ENCODE data around the gene BMP7. TPM values are rescaled to one million over a fixed set of nuclear protein-coding genes. Genes with fewer than 3 reads are reported as not detected.

Gene BMP7
- total RNA-seq, 1 experiment from 2014 or later, result 0.13 TPM

- no peak overlapping the region for H3K4me3 ChIP-seq
- H3K79me2 ChIP-seq (ENCODE audit: low read depth), result no peaks in the 10 kb centered on the region
- no peak overlapping the region for H3K27ac ChIP-seq
- no peaks in the 10 kb centered on the region for H3K36me3 ChIP-seq (ENCODE audit: low read depth)
- POLR2A ChIA-PET (ENCODE audit: unreplicated experiment), result no interaction called here
- intact Hi-C loops (cut with micrococcal nuclease; ENCODE audit: unreplicated experiment), result no loop called here
- H3K27me3 ChIP-seq (ENCODE audit: insufficient read depth, low read depth), result peaks cover 9% of the 10 kb centered on the region; the same call in 1 of the 2 replicates
- no peaks in the 10 kb centered on the region for H3K4me1 ChIP-seq (replicated peaks; ENCODE audit: insufficient read depth)
- CTCF ChIA-PET, result no interaction called here
- H2AFZ ChIP-seq, result no peak overlapping the region
- H3K9me2 ChIP-seq (ENCODE audit: insufficient read depth), result no peaks in the 10 kb centered on the region
- no peak overlapping the region for H3K4me2 ChIP-seq
- no TSS peak for BruUV-seq (replicated peaks)
- no peaks in the 10 kb centered on the region for H3K9me3 ChIP-seq (ENCODE audit: insufficient read depth, low read depth)
- TF ChIP-seq EZH2 (IDR thresholded peaks at IDR 0.05; ENCODE audit: low read depth) (no peak), CTCF (conservative IDR thresholded peaks at IDR 0.05) (no peak)
- no peaks in the 10 kb centered on the region for H3F3A ChIP-seq (ENCODE audit: insufficient read depth, low read depth)
- no peaks in the 10 kb centered on the region for H4K20me1 ChIP-seq (ENCODE audit: insufficient read depth)
- no peak for DNase-seq
Observed at GRCh38 chr20:57219071-57219677, 47.3 kb downstream of the BMP7 start.

GRCh38 chr20:57218489-57218888, 48.0 kb downstream of the BMP7 start:
- Histone ChIP-seq H4K20me1 (ENCODE audit: insufficient read depth) (no peaks in the 10 kb centered on the region), H3K79me2 (ENCODE audit: low read depth) (no peaks in the 10 kb centered on the region), H3K36me3 (ENCODE audit: low read depth) (no peaks in the 10 kb centered on the region), H3K4me1 (replicated peaks; ENCODE audit: insufficient read depth) (no peaks in the 10 kb centered on the region), H3K9me3 (ENCODE audit: insufficient read depth, low read depth) (no peaks in the 10 kb centered on the region), H3K27ac (no peak overlapping the region), H3K27me3 (ENCODE audit: insufficient read depth, low read depth) (0 out of 2 replicates have a peak, but pooled peaks cover 7% of the 10 kb centered on the region), H3F3A (ENCODE audit: insufficient read depth, low read depth) (no peaks in the 10 kb centered on the region), H2AFZ (no peak overlapping the region), H3K4me3 (no peak overlapping the region), H3K9me2 (ENCODE audit: insufficient read depth) (no peaks in the 10 kb centered on the region), H3K4me2 (no peak overlapping the region)
- intact Hi-C loops (cut with micrococcal nuclease; ENCODE audit: unreplicated experiment), result no loop called here
- no peak for TF ChIP-seq EZH2 (IDR thresholded peaks at IDR 0.05; ENCODE audit: low read depth)
- no peak for TF ChIP-seq CTCF (conservative IDR thresholded peaks at IDR 0.05)
- POLR2A ChIA-PET (ENCODE audit: unreplicated experiment), result interaction anchor here (0.6 kb wide), 1 partner anchor 171 kb away, joined by 8 read pairs; no protein-coding TSS in a partner anchor
- DNase-seq, result no peak
- no TSS peak for BruUV-seq (replicated peaks)
- CTCF ChIA-PET, result no interaction called here

- H3K79me2 ChIP-seq (ENCODE audit: low read depth), result no peaks in the 10 kb centered on the region
- peaks cover 6% of the 10 kb centered on the region; the same call in 1 of the 2 replicates for H3F3A ChIP-seq (ENCODE audit: insufficient read depth, low read depth)
- ChIA-PET POLR2A (ENCODE audit: unreplicated experiment) (interaction anchor here (0.6 kb wide), 1 partner anchor 171 kb away, joined by 8 read pairs; no protein-coding TSS in a partner anchor), CTCF (no interaction called here)
- no peak overlapping the region for H3K27ac ChIP-seq
- intact Hi-C loops (cut with micrococcal nuclease; ENCODE audit: unreplicated experiment), result no loop called here
- H3K9me2 ChIP-seq (ENCODE audit: insufficient read depth), result no peaks in the 10 kb centered on the region
- H3K4me1 ChIP-seq (replicated peaks; ENCODE audit: insufficient read depth), result peaks cover 4% of the 10 kb centered on the region
- no peak for TF ChIP-seq EZH2 (IDR thresholded peaks at IDR 0.05; ENCODE audit: low read depth)
- TF ChIP-seq CTCF (conservative IDR thresholded peaks at IDR 0.05), result no peak
- no peaks in the 10 kb centered on the region for H3K36me3 ChIP-seq (ENCODE audit: low read depth)
- no peak overlapping the region for H3K4me3 ChIP-seq
- H3K4me2 ChIP-seq, result no peak overlapping the region
- H3K27me3 ChIP-seq (ENCODE audit: insufficient read depth, low read depth), result 0 out of 2 replicates have a peak, but pooled peaks cover under 1% of the 10 kb centered on the region
- no peaks in the 10 kb centered on the region for H4K20me1 ChIP-seq (ENCODE audit: insufficient read depth)
- BruUV-seq (replicated peaks), result no TSS peak
- H2AFZ ChIP-seq, result no peak overlapping the region
- no peak for DNase-seq
- no peaks in the 10 kb centered on the region for H3K9me3 ChIP-seq (ENCODE audit: insufficient read depth, low read depth)
Observed at GRCh38 chr20:57217802-57218201, 48.6 kb downstream of the BMP7 start.
